ENCODE results near the gene CPN2.

Gene CPN2

DNA sequence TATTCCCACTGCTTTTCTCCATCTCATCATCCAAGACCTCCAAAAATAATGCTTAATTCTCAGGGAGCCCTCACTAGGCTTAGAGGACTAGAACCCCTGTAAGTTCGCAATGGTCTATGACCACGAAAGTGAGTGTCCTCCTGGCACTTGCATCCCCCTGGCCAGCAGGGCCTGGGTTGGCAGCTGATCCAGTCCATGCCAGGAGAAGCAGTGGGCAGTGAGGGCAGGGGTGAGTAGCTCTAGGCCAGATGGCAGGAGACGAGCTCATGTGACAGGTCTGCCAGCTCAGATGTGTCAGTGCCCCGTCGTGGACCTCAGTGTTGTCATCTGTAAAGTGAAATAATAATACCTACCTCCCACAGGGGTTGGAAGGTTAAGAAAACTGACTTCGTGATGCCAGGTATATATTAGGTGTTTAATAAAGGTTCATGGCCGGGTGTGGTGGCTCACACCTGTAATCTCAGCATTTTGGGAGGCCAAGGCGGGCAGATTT lies 36.8 kb upstream of the CPN2 start:
- Histone ChIP-seq H3K9ac (ENCODE audit: low read length) (no peak overlapping the region), H3K27ac (ENCODE audit: low read depth, low read length) (no peak overlapping the region), H3K4ac (ENCODE audit: low read depth, low read length) (no peak overlapping the region), H3K56ac (ENCODE audit: low read length) (no peak overlapping the region), H4K5ac (ENCODE audit: low read length) (no peak overlapping the region), H3K4me1 (ENCODE audit: control insufficient read depth, low read depth, low read length) (no peaks in the 10 kb centered on the region), H3K79me1 (ENCODE audit: low read length) (no peaks in the 10 kb centered on the region), H2BK120ac (ENCODE audit: low read depth, low read length) (no peak overlapping the region), H3K27me3 (ENCODE audit: insufficient read depth, low read length, poor library complexity) (no peaks in the 10 kb centered on the region), H2BK5ac (ENCODE audit: low read length) (no peak overlapping the region), H3K4me3 (ENCODE audit: low read length) (no peak overlapping the region), H3K79me2 (ENCODE audit: control insufficient read depth, insufficient read depth, low read length) (no peaks in the 10 kb centered on the region), H3K18ac (ENCODE audit: low read length) (no peak overlapping the region), H2BK15ac (replicated peaks; ENCODE audit: low read depth) (no peak overlapping the region), H3K4me2 (ENCODE audit: low read length) (no peak overlapping the region), H3K36me3 (ENCODE audit: control insufficient read depth, insufficient read depth, low read length) (no peaks in the 10 kb centered on the region), H3K23ac (ENCODE audit: low read length) (no peak overlapping the region), H4K8ac (ENCODE audit: low read depth, low read length) (no peak overlapping the region), H2AK5ac (ENCODE audit: low read length) (no peak overlapping the region)
- DNase-seq: no peak
- no CpG with 5 or more reads among the region's 8 CpGs for WGBS (ENCODE audit: extremely low coverage, insufficient coverage, low lambda C conversion rate)

DNA sequence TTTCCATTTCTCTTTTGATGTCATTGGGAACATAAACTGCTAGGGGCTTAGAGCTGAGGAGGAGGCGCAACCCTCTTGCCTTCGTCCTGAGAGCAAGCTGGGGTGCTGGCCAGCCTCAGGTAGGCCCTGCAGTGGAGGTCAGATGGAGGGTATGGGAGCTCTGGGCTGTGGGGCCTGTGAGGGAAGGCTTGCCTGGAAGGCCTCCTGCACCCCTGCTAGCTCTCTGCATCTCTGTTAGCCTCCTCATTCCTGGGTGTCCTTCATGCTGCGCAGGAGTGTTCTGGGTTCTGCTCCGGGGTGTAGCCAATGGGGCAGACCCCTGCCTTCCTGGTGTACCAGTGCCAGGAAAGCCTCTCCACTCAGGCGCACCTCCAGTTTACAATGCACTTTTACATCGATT lies 36.1 kb upstream of the CPN2 start:
- Histone ChIP-seq H3K27ac (ENCODE audit: low read depth, low read length) (no peak overlapping the region), H3K4ac (ENCODE audit: low read depth, low read length) (no peak overlapping the region), H4K5ac (ENCODE audit: low read length) (no peak overlapping the region), H3K56ac (ENCODE audit: low read length) (no peak overlapping the region), H3K36me3 (ENCODE audit: control insufficient read depth, insufficient read depth, low read length) (no peaks in the 10 kb centered on the region), H3K4me2 (ENCODE audit: low read length) (no peak overlapping the region), H3K79me1 (ENCODE audit: low read length) (no peaks in the 10 kb centered on the region), H3K79me2 (ENCODE audit: control insufficient read depth, insufficient read depth, low read length) (no peaks in the 10 kb centered on the region), H3K18ac (ENCODE audit: low read length) (no peak overlapping the region), H3K9ac (ENCODE audit: low read length) (no peak overlapping the region), H4K8ac (ENCODE audit: low read depth, low read length) (no peak overlapping the region), H2AK5ac (ENCODE audit: low read length) (no peak overlapping the region), H3K4me3 (ENCODE audit: low read length) (no peak overlapping the region), H3K4me1 (ENCODE audit: control insufficient read depth, low read depth, low read length) (peaks cover 5% of the 10 kb centered on the region), H2BK120ac (ENCODE audit: low read depth, low read length) (no peak overlapping the region), H3K23ac (ENCODE audit: low read length) (no peak overlapping the region), H2BK5ac (ENCODE audit: low read length) (no peak overlapping the region), H3K27me3 (ENCODE audit: insufficient read depth, low read length, poor library complexity) (no peaks in the 10 kb centered on the region), H2BK15ac (replicated peaks; ENCODE audit: low read depth) (no peak overlapping the region)
- no peak for DNase-seq
- no CpG with 5 or more reads among the region's 6 CpGs for WGBS (ENCODE audit: extremely low coverage, insufficient coverage, low lambda C conversion rate)

DNA sequence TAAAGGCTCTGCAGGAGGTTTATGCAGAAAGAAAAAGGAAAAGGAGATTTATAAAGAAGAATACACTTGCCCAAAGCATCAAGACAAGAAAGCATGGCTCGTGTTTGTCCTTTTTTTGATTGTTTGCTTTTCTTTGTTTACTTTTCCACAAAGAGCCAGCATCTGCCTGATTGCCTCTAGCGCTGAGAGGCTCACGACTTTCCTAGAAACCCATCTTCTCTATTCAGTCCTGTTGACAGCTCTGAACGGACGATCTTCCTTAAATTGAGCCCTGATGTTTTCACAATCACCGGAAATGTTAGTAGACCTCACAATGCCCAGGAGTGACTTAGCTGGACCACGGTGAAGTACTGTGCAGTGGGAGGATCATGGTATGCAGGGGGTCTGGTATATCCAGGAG lies 35.5 kb upstream of the CPN2 start:
- Histone ChIP-seq H3K18ac (ENCODE audit: low read length) (no peak overlapping the region), H3K27ac (ENCODE audit: low read depth, low read length) (no peak overlapping the region), H3K23ac (ENCODE audit: low read length) (no peak overlapping the region), H3K4me2 (ENCODE audit: low read length) (no peak overlapping the region), H3K79me2 (ENCODE audit: control insufficient read depth, insufficient read depth, low read length) (no peaks in the 10 kb centered on the region), H3K56ac (ENCODE audit: low read length) (no peak overlapping the region), H4K5ac (ENCODE audit: low read length) (no peak overlapping the region), H3K9ac (ENCODE audit: low read length) (no peak overlapping the region), H3K27me3 (ENCODE audit: insufficient read depth, low read length, poor library complexity) (no peaks in the 10 kb centered on the region), H3K4me1 (ENCODE audit: control insufficient read depth, low read depth, low read length) (peaks cover 5% of the 10 kb centered on the region), H3K4ac (ENCODE audit: low read depth, low read length) (no peak overlapping the region), H3K79me1 (ENCODE audit: low read length) (no peaks in the 10 kb centered on the region), H2BK15ac (replicated peaks; ENCODE audit: low read depth) (no peak overlapping the region), H2BK120ac (ENCODE audit: low read depth, low read length) (no peak overlapping the region), H2BK5ac (ENCODE audit: low read length) (no peak overlapping the region), H3K4me3 (ENCODE audit: low read length) (no peak overlapping the region), H3K36me3 (ENCODE audit: control insufficient read depth, insufficient read depth, low read length) (no peaks in the 10 kb centered on the region), H2AK5ac (ENCODE audit: low read length) (no peak overlapping the region), H4K8ac (ENCODE audit: low read depth, low read length) (no peak overlapping the region)
- no CpG with 5 or more reads among the region's 7 CpGs for WGBS (ENCODE audit: extremely low coverage, insufficient coverage, low lambda C conversion rate)
- no peak for DNase-seq

DNA sequence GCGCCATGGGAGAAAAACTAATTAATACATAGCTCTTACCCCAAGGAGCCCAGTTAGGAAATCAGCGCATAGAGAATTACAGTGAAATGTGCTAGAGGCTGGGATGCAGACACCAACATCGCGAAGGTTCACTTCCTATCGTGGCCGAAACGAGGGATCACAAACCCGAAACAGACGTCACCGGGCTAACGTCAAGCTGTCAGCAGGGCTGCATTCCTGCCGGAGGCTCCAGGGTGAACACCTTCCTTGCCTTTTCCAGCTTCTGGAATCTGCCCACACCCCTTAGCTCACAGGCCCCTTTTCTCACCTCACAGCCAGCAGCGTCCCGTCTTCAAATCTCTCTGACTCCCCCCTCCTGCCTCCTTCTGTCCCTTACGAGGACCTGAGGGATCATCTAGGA lies 34.9 kb upstream of the CPN2 start:
- no CpG with 5 or more reads among the region's 15 CpGs for WGBS (ENCODE audit: extremely low coverage, insufficient coverage, low lambda C conversion rate)
- H3K56ac ChIP-seq (ENCODE audit: low read length): no peak overlapping the region

DNA sequence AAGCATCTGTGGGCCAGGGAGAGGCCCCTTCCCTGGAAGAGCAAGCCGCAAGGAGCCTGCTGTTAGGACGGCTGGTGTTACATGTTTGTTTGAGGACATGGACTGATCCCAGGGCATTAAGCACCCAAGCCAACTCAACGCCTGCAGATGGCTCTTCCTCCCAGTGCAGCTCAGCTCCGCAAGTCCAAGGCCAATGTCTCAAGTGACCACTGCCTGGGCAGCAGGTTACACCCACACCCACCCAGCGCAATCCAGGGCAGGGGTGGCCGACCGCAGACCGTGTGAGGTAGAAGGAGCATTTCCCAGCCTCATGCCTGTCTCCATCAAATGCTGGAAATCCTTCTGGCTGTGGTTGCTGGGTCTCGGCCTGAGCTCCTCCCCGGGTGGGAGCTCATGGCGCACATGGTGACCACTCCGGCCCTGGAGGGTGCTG lies 33.5 kb upstream of the CPN2 start:
- no peak for DNase-seq
- peak overlapping the region; percentile 57 for H2AK5ac ChIP-seq (ENCODE audit: low read length)

More for the DNA sequence above, 34.9 kb upstream of the CPN2 start:
- Histone ChIP-seq H3K79me2 (ENCODE audit: control insufficient read depth, insufficient read depth, low read length) (no peaks in the 10 kb centered on the region), H4K8ac (ENCODE audit: low read depth, low read length) (no peak overlapping the region), H2BK15ac (replicated peaks; ENCODE audit: low read depth) (no peak overlapping the region), H2AK5ac (ENCODE audit: low read length) (no peak overlapping the region), H3K4me3 (ENCODE audit: low read length) (no peak overlapping the region), H3K18ac (ENCODE audit: low read length) (no peak overlapping the region), H3K9ac (ENCODE audit: low read length) (no peak overlapping the region), H4K5ac (ENCODE audit: low read length) (no peak overlapping the region), H3K4ac (ENCODE audit: low read depth, low read length) (no peak overlapping the region), H3K79me1 (ENCODE audit: low read length) (no peaks in the 10 kb centered on the region), H3K27ac (ENCODE audit: low read depth, low read length) (no peak overlapping the region), H3K4me1 (ENCODE audit: control insufficient read depth, low read depth, low read length) (peaks cover 5% of the 10 kb centered on the region), H3K23ac (ENCODE audit: low read length) (no peak overlapping the region), H2BK120ac (ENCODE audit: low read depth, low read length) (no peak overlapping the region), H2BK5ac (ENCODE audit: low read length) (no peak overlapping the region), H3K4me2 (ENCODE audit: low read length) (no peak overlapping the region), H3K27me3 (ENCODE audit: insufficient read depth, low read length, poor library complexity) (no peaks in the 10 kb centered on the region), H3K36me3 (ENCODE audit: control insufficient read depth, insufficient read depth, low read length) (no peaks in the 10 kb centered on the region)
- no peak for DNase-seq

DNA sequence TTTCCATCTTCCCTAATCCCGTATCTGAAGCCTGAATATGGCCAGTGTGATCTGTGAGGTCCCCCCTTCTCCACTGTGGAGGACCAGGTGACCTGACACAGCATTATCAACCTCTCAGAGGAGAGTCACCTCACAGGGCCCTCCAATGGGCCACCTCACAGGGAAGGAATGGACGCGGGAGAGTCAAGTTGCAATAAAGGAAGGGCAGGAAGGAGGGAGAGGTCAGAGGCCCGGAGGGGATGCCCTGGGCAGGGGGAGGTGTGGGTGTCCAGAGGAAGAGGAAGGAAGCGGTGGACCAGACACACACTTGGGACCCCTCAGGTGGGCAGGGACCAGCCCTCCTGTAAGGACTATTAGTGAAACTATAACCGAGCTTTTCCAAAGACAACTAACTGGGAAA lies 33.0 kb upstream of the CPN2 start:
- Histone ChIP-seq H4K8ac (ENCODE audit: low read depth, low read length) (no peak overlapping the region), H3K56ac (ENCODE audit: low read length) (no peak overlapping the region), H3K27me3 (ENCODE audit: insufficient read depth, low read length, poor library complexity) (no peaks in the 10 kb centered on the region), H2AK5ac (ENCODE audit: low read length) (no peak overlapping the region), H3K27ac (ENCODE audit: low read depth, low read length) (no peak overlapping the region), H2BK15ac (replicated peaks; ENCODE audit: low read depth) (no peak overlapping the region), H3K4ac (ENCODE audit: low read depth, low read length) (no peak overlapping the region), H3K36me3 (ENCODE audit: control insufficient read depth, insufficient read depth, low read length) (no peaks in the 10 kb centered on the region), H3K4me3 (ENCODE audit: low read length) (no peak overlapping the region), H3K23ac (ENCODE audit: low read length) (no peak overlapping the region), H4K5ac (ENCODE audit: low read length) (no peak overlapping the region), H2BK5ac (ENCODE audit: low read length) (no peak overlapping the region), H2BK120ac (ENCODE audit: low read depth, low read length) (no peak overlapping the region), H3K4me1 (ENCODE audit: control insufficient read depth, low read depth, low read length) (peaks cover 5% of the 10 kb centered on the region), H3K18ac (ENCODE audit: low read length) (no peak overlapping the region), H3K79me1 (ENCODE audit: low read length) (no peaks in the 10 kb centered on the region), H3K79me2 (ENCODE audit: control insufficient read depth, insufficient read depth, low read length) (no peaks in the 10 kb centered on the region), H3K4me2 (ENCODE audit: low read length) (no peak overlapping the region), H3K9ac (ENCODE audit: low read length) (no peak overlapping the region)
- no CpG with 5 or more reads among the region's 6 CpGs for WGBS (ENCODE audit: extremely low coverage, insufficient coverage, low lambda C conversion rate)
- DNase-seq: no peak

More for the DNA sequence above, 33.5 kb upstream of the CPN2 start:
- Histone ChIP-seq H2BK15ac (replicated peaks; ENCODE audit: low read depth) (no peak overlapping the region), H3K79me1 (ENCODE audit: low read length) (no peaks in the 10 kb centered on the region), H3K9ac (ENCODE audit: low read length) (no peak overlapping the region), H3K36me3 (ENCODE audit: control insufficient read depth, insufficient read depth, low read length) (no peaks in the 10 kb centered on the region), H2BK120ac (ENCODE audit: low read depth, low read length) (no peak overlapping the region), H3K18ac (ENCODE audit: low read length) (no peak overlapping the region), H4K8ac (ENCODE audit: low read depth, low read length) (no peak overlapping the region), H3K4me1 (ENCODE audit: control insufficient read depth, low read depth, low read length) (peaks cover 5% of the 10 kb centered on the region), H3K4me2 (ENCODE audit: low read length) (no peak overlapping the region), H3K23ac (ENCODE audit: low read length) (no peak overlapping the region), H2BK5ac (ENCODE audit: low read length) (no peak overlapping the region), H3K27ac (ENCODE audit: low read depth, low read length) (no peak overlapping the region), H3K4me3 (ENCODE audit: low read length) (no peak overlapping the region), H3K56ac (ENCODE audit: low read length) (no peak overlapping the region), H4K5ac (ENCODE audit: low read length) (no peak overlapping the region), H3K27me3 (ENCODE audit: insufficient read depth, low read length, poor library complexity) (no peaks in the 10 kb centered on the region), H3K4ac (ENCODE audit: low read depth, low read length) (no peak overlapping the region), H3K79me2 (ENCODE audit: control insufficient read depth, insufficient read depth, low read length) (no peaks in the 10 kb centered on the region)
- no CpG with 5 or more reads among the region's 12 CpGs for WGBS (ENCODE audit: extremely low coverage, insufficient coverage, low lambda C conversion rate)
